GM23248 (cell line): ENCODE measurements around the gene CSNK1G2.

Experiments used
- EZH2 ChIP-seq: fragments of 200-600 bp; sonication (generic); IDR thresholded peaks from 2 replicates; pipeline ENCODE4 v1.6.1; 2018; ENCODE audit warnings: antibody characterized with exemption, mild to moderate bottlenecking; ENCODE audit not compliant: insufficient read depth, poor library complexity, severe bottlenecking
- EZH2phosphoT487 ChIP-seq: fragments of 200-600 bp; sonication (generic); IDR thresholded peaks from 2 replicates; pipeline ENCODE4 v1.6.1; 2018; ENCODE audit warnings: antibody characterized with exemption, moderate library complexity, mild to moderate bottlenecking, low read depth; ENCODE audit not compliant: insufficient read depth

- TF ChIP-seq EZH2 (no peak), EZH2phosphoT487 (no peak)
Measured at GRCh38 chr19:1918975-1919374, 22.0 kb upstream of the CSNK1G2 start.
